Effector CD8-positive, alpha-beta T cell (primary cell): ENCODE results near the gene DUOXA1.

Experiments
- DNase-seq: peaks from one replicate; lab custom pipeline; 2025; lab: John Stamatoyannopoulos, UW
- total RNA-seq, 4 experiments: gene quantifications; one replicate each; lab custom pipeline; 2026; lab: John Stamatoyannopoulos, UW

Gene DUOXA1
- total RNA-seq, result 0 to 1.1 (median 0.51) reads per million in 4 experiments

DNA sequence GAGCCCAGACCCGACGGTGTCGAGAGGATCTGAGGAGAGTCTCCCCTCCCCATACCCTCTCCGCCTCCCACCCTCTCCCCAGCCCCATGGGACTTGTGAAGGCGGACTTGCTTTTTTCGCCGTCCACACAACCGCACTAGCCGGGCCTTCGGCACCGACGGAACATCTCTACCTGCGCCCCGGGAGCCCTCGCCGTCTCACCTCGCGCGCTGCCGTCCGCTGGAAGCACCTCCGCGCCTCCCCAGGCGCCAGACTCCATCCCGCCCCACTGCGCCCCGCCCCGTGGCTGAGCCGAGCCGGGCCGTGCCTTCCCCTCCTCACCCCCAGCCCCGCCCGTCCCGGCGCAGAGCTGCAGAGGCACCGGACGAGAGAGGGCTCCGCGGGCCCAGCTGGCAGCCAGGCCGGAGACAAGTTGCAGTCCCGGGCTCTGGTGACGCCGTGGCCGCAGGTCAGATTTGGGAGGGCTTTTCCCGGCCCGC, at the start of gene DUOXA1, which contains the start of gene DUOX1:
DUOXA1 (minus strand) TSS at position 229 of the 479 bp plus-strand sequence. CDS start 6,865 bp downstream, outside the sequence.
DUOX1 (plus strand) TSS at position 344 of the 479 bp plus-strand sequence. CDS start 1,973 bp downstream, outside the sequence.
- DNase-seq, result no peak

GRCh38 chr15:45177285-45177684, 47.6 kb upstream of the DUOXA1 start:
- DNase-seq, result no peak

GRCh38 chr15:45174577-45174976, 44.9 kb upstream of the DUOXA1 start:
- DNase-seq, result no peak

DNA sequence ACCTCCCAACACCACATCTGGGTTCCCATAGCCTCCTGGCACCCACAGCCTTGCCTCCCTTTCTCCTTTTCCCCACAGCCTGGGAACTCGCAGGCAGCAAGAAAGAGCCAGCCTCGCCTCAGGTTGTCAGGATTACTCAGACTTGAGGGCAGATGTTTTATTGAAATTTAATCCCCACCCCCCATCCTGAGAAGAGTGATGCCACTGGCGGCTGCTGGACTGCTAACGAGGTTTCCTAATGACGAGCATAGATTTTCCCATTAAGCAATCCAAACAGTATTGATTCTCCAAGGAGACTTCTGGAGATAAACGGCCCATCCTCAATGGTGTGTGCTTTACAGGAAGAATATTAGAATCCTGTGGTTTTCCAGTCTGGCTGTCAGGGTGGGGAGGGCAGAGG, 44.4 kb upstream of the DUOXA1 start:
- DNase-seq, result no peak

DNA sequence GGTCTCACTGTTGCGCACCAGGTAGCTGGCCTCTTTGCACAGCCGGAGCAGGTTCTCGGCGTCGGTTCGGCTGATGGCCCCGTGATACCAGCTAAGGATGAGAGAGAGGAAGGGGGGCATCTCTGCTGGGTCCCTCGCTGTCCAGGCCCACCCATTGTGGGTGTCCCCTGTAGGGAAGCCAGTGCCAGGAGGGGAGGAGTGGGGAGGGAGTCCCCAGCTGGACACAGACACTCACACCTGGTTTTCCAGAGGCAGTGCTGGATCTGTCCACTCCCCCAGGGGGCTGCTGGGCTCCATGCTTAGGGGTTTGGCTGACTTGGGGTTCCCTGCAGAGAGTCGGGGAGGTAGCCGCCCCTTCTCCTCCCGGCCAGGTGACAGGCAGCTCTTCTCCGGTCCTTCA, 42.2 kb upstream of the DUOXA1 start:
- DNase-seq, result no peak

GRCh38 chr15:45169608-45170480, 40.2 kb upstream of the DUOXA1 start:
- no peak for DNase-seq

- no peak for DNase-seq
Observed at GRCh38 chr15:45168751-45169551, 39.3 kb upstream of the DUOXA1 start.

DNA sequence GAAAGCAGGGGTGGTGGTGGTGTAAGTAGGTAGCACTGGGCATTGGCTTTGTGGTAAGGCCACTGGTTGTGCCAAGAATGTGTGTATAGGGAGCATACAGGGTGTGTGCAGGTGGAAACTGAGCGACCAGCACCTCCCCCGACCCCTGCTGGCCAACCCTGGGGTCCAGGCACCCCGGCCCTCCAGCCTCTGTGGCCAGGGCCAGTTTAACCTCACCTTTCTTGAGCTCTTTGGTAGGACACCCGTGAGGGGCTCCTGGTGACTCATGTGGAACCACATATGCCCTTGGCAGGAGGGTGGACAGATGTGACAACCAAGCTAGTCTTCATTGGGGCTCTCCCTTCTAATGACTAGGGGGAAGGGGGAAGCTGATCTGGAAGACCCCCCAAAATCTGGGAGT, 38.6 kb upstream of the DUOXA1 start:
- DNase-seq, result no peak

DNA sequence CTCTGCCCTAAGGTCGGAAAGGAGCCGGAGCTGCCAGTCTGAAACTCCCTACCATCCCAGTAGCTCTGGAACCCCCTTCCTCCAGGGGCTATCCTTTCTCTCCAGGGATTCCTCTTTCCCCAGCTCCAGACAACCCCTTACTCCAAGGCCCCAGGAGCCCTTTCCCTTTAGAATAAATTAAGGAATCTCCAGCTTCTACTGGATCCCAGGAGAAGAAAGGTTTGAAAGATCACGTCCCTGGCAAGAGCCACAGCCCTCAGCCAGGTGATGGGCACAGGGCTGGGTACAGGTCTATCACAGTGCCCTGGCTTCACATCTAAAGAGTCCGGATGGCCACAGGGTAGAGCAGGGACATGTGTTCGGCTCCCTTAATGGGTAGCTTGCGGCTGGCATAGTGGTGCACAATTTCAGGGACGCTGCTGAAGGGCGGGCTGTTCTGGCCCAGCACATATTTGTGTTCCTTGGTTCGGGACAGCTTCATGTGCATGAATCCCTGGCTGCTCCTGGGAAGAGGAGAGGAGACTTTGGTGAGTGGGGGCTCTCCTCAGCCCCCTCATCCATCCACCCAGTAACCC, 38.0 kb upstream of the DUOXA1 start:
- DNase-seq, result no peak

- DNase-seq, result peak; percentile 53
Observed at GRCh38 chr15:45166834-45167630, 37.4 kb upstream of the DUOXA1 start.

DNA sequence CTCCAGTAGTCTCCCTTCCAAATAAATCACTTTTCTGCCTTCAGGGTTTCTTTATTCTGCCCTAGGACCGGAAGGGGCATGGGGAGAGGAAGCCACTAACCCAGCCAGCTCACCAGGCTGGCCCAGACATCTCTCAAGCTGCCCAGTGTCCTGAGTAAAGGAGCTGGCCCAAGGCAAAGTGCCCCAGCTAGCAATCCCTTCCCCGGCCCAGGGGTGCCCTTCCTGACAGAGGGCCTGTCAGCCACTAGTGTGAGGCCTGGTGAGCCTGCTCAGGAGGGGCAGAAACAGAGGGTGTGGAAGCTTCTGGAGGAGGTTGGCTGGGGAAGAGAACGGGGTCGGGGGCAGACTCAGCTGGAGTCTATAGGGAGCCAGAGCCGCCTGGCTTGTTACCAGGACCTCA, 35.9 kb upstream of the DUOXA1 start:
- no peak for DNase-seq

DNA sequence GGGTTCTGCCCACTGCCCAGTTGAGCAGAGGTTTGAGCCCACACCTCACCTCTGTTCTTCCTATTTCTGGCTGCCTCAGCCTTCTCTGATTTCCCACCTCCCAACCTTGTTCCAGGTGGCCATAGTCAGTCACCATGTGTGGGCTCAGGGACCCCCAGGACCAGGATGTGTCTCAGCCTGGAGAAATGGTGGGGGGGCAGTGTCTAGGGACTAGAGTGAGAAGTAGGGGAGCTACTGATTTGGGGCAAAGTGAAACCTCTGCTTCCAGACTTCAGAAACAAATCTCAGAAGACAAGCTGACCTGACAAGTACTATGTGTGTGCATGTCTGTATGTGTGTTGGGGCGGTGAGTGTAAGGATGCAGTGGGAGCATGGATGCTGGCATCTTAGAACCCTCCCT, 35.2 kb upstream of the DUOXA1 start:
- no peak for DNase-seq

DNA sequence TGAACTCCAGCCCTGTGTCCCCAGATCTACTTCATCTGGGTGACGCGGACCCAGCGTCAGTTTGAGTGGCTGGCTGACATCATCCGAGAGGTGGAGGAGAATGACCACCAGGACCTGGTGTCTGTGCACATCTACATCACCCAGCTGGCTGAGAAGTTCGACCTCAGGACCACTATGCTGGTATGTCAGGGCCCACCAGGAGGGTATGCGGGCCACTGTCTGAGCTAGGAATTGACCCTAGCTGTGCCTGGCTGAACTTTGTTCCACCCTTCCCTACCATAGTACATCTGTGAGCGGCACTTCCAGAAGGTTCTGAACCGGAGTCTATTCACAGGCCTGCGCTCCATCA, 33.8 kb upstream of the DUOXA1 start:
- DNase-seq, result no peak

- DNase-seq, result peak; percentile 24
Observed at GRCh38 chr15:45162771-45163507, 33.3 kb upstream of the DUOXA1 start.

- no peak for DNase-seq
Observed at GRCh38 chr15:45161666-45162065, 32.0 kb upstream of the DUOXA1 start.

DNA sequence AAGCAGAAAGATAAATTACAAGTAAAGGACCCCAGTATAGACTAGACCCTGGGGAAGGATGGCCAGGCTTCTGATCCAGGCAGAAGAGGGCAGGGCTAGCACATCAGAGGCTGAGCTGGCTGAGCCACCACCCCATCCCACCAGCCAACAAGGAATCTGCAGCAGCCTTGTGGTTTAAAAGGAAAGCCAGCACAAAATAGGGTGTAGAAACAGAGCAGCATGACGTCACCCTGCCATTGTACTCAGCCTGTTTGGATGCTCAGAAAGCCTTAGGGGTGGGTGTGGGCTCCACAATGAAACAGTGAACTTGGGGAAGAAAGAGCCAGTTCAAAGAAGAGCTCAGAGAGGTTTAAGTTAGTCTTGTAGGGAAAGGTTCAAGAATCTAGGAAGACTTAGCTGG, 28.3 kb upstream of the DUOXA1 start:
- no peak for DNase-seq

DNA sequence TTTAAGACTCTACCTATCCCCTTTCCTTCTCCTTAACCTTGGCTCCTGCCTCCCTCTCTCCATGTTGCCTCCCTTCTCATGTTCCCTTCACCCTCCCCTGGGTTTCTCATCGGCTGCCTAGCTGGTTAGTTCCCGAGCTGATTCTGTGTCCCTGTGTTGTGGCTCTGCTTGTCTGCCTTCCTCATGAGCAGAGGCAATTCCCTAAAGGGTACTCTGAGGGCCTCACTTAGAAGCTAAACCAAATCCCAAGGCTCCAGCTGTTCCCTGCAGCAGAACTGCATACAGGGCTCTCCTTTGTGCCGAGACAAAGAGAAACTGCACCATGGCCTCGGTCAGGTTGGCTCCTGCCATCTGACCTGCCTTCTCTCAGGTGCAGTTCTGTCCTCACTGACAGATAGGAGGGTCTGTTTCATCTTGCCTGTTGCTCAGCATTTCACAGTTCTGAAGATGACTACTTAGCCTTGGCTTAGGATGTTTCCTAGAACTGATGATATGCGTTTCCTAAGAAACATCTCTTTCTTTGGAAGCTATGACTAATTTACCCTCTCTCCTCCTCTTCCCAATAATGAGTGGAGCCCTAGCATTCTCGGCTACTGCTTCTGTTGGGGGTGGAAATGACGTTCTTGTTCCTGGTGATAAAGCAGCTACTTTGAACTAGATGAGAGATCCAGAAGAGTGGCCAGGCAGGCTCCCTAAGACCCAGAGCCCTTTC, 27.2 kb upstream of the DUOXA1 start:
- DNase-seq, result no peak

- no peak for DNase-seq
Observed at GRCh38 chr15:45155739-45156138, 26.1 kb upstream of the DUOXA1 start.

- DNase-seq, result no peak
Observed at GRCh38 chr15:45151998-45152828, 22.5 kb upstream of the DUOXA1 start.
